Mesendoderm (in vitro differentiated cells): ENCODE measurements around the gene NRF1.

Experiments used
- DNase-seq: peaks from one replicate; pipeline ENCODE4 v3.0.0; 2013
- H2AK5ac ChIP-seq: 2 replicates; pipeline ENCODE4 v1.6.1; 2013; ENCODE audit warnings: low read length, inconsistent platforms
- H2BK120ac ChIP-seq: 2 replicates; pipeline ENCODE4 v1.6.1; 2013; ENCODE audit warnings: low read depth, mild to moderate bottlenecking, low read length, moderate library complexity, mixed read lengths
- H2BK15ac ChIP-seq: replicated peaks from 2 replicates; pipeline ENCODE4 v1.6.1; 2013; ENCODE audit warnings: low read depth, mild to moderate bottlenecking, moderate library complexity
- H2BK5ac ChIP-seq: 2 replicates; pipeline ENCODE4 v1.6.1; 2013; ENCODE audit warnings: low read length, inconsistent platforms
- H3K18ac ChIP-seq: 2 replicates; pipeline ENCODE4 v1.6.1; 2013; ENCODE audit warnings: mild to moderate bottlenecking, low read length, mixed read lengths
- H3K23ac ChIP-seq: one replicate; pipeline ENCODE4 v1.6.1; 2013; ENCODE audit warnings: low read length
- H3K27ac ChIP-seq: 2 replicates; pipeline ENCODE4 v1.5.1; 2013; ENCODE audit warnings: low read depth, mild to moderate bottlenecking, inconsistent platforms, low read length, moderate library complexity
- H3K27me3 ChIP-seq: 2 replicates; pipeline ENCODE4 v1.6.1; 2013; ENCODE audit warnings: low read length, control low read depth, mild to moderate bottlenecking, inconsistent platforms; ENCODE audit not compliant: insufficient read depth, poor library complexity
- H3K36me3 ChIP-seq: 2 replicates; pipeline ENCODE4 v1.6.1; 2013; ENCODE audit warnings: low read length, inconsistent platforms; ENCODE audit not compliant: control insufficient read depth, insufficient read depth
- H3K4ac ChIP-seq: one replicate; pipeline ENCODE4 v1.6.1; 2013; ENCODE audit warnings: low read depth, mild to moderate bottlenecking, low read length, moderate library complexity
- H3K4me1 ChIP-seq: 2 replicates; pipeline ENCODE4 v1.6.1; 2013; ENCODE audit warnings: low read depth, low read length, inconsistent platforms; ENCODE audit not compliant: control insufficient read depth
- H3K4me2 ChIP-seq: 2 replicates; pipeline ENCODE4 v1.6.1; 2013; ENCODE audit warnings: low read length
- H3K4me3 ChIP-seq: 2 replicates; pipeline ENCODE4 v1.5.1; 2013; ENCODE audit warnings: mild to moderate bottlenecking, low read length
- H3K56ac ChIP-seq: one replicate; pipeline ENCODE4 v1.6.1; 2013; ENCODE audit warnings: low read length
- H3K79me1 ChIP-seq: 2 replicates; pipeline ENCODE4 v1.6.1; 2013; ENCODE audit warnings: low read length, inconsistent platforms
- H3K79me2 ChIP-seq: 2 replicates; pipeline ENCODE4 v1.6.1; 2013; ENCODE audit warnings: mild to moderate bottlenecking, low read length; ENCODE audit not compliant: control insufficient read depth, insufficient read depth
- H3K9ac ChIP-seq: 2 replicates; pipeline ENCODE4 v1.6.1; 2013; ENCODE audit warnings: low read length, inconsistent platforms
- H4K5ac ChIP-seq: one replicate; pipeline ENCODE4 v1.6.1; 2013; ENCODE audit warnings: low read length
- H4K8ac ChIP-seq: one replicate; pipeline ENCODE4 v1.6.1; 2013; ENCODE audit warnings: low read depth, mild to moderate bottlenecking, control low read depth, low read length, moderate library complexity
- WGBS: extraction: QIAGEN DNeasy Blood & Tissue Kit; methylation state at CpG from one replicate; pipeline ENCODE4 v1.1.7; 2013; ENCODE audit warnings: low lambda C conversion rate, missing lambda C conversion rate; ENCODE audit not compliant: insufficient coverage; ENCODE audit errors: extremely low coverage; 5-methylcytosine and 5-hydroxymethylcytosine counted together

NRF1 gene

GRCh38 chr7:129676017-129676897 lies 64.7 kb downstream of the NRF1 start:
- Histone ChIP-seq H3K79me1 (no peaks in the 10 kb centered on the region), H3K23ac (no peak overlapping the region), H3K9ac (no peak overlapping the region), H4K5ac (no peak overlapping the region), H3K4me3 (no peak overlapping the region), H2BK120ac (no peak overlapping the region), H3K36me3 (peaks cover 4% of the 10 kb centered on the region), H3K79me2 (no peaks in the 10 kb centered on the region), H3K4me2 (no peak overlapping the region), H4K8ac (no peak overlapping the region), H3K27ac (no peak overlapping the region), H2BK15ac (no peak overlapping the region), H3K56ac (no peak overlapping the region), H3K27me3 (peaks cover 2% of the 10 kb centered on the region), H2AK5ac (no peak overlapping the region), H3K4ac (no peak overlapping the region), H3K4me1 (no peaks in the 10 kb centered on the region), H3K18ac (no peak overlapping the region), H2BK5ac (no peak overlapping the region)
- no peak for DNase-seq
- no CpG with 5 or more reads among the region's 7 CpGs for WGBS

GRCh38 chr7:129677796-129678195 lies 66.3 kb downstream of the NRF1 start:
- H3K79me2 ChIP-seq, result no peaks in the 10 kb centered on the region
- no peak overlapping the region for H3K4ac ChIP-seq
- H3K4me3 ChIP-seq, result no peak overlapping the region
- H3K9ac ChIP-seq, result no peak overlapping the region
- H3K23ac ChIP-seq, result no peak overlapping the region
- H3K18ac ChIP-seq, result no peak overlapping the region
- H4K8ac ChIP-seq, result no peak overlapping the region
- H3K4me1 ChIP-seq, result no peaks in the 10 kb centered on the region
- H4K5ac ChIP-seq, result no peak overlapping the region
- H3K4me2 ChIP-seq, result no peak overlapping the region
- H2BK120ac ChIP-seq, result no peak overlapping the region
- H2BK5ac ChIP-seq, result no peak overlapping the region
- H3K79me1 ChIP-seq, result no peaks in the 10 kb centered on the region
- no CpG with 5 or more reads among the region's 4 CpGs for WGBS
- H3K36me3 ChIP-seq, result peaks cover 2% of the 10 kb centered on the region
- no peak overlapping the region for H3K56ac ChIP-seq
- H2BK15ac ChIP-seq, result no peak overlapping the region
- H2AK5ac ChIP-seq, result no peak overlapping the region
- peaks cover 1% of the 10 kb centered on the region for H3K27me3 ChIP-seq
- H3K27ac ChIP-seq, result no peak overlapping the region
- DNase-seq, result no peak

GRCh38 chr7:129678606-129679005 lies 67.1 kb downstream of the NRF1 start:
- no peak overlapping the region for H3K18ac ChIP-seq
- no peak overlapping the region for H2BK5ac ChIP-seq
- H3K4ac ChIP-seq, result no peak overlapping the region
- H3K4me3 ChIP-seq, result no peak overlapping the region
- H3K27me3 ChIP-seq, result no peaks in the 10 kb centered on the region
- no peak overlapping the region for H3K27ac ChIP-seq
- no peak overlapping the region for H3K23ac ChIP-seq
- H3K4me1 ChIP-seq, result no peaks in the 10 kb centered on the region
- no peaks in the 10 kb centered on the region for H3K79me1 ChIP-seq
- no peak overlapping the region for H2BK15ac ChIP-seq
- no peak overlapping the region for H4K8ac ChIP-seq
- no peaks in the 10 kb centered on the region for H3K79me2 ChIP-seq
- H2AK5ac ChIP-seq, result no peak overlapping the region
- DNase-seq, result no peak
- no peak overlapping the region for H3K56ac ChIP-seq
- H4K5ac ChIP-seq, result no peak overlapping the region
- no peaks in the 10 kb centered on the region for H3K36me3 ChIP-seq
- H3K9ac ChIP-seq, result no peak overlapping the region
- no peak overlapping the region for H2BK120ac ChIP-seq
- no peak overlapping the region for H3K4me2 ChIP-seq

GRCh38 chr7:129680400-129680799 lies 68.9 kb downstream of the NRF1 start:
- H3K18ac ChIP-seq, result no peak overlapping the region
- no peaks in the 10 kb centered on the region for H3K4me1 ChIP-seq
- H3K23ac ChIP-seq, result no peak overlapping the region
- WGBS, result no CpG with 5 or more reads among the region's 1 CpG
- no peaks in the 10 kb centered on the region for H3K79me2 ChIP-seq
- no peak overlapping the region for H4K8ac ChIP-seq
- H2AK5ac ChIP-seq, result no peak overlapping the region
- no peaks in the 10 kb centered on the region for H3K36me3 ChIP-seq
- no peak overlapping the region for H3K56ac ChIP-seq
- no peak overlapping the region for H4K5ac ChIP-seq
- no peaks in the 10 kb centered on the region for H3K79me1 ChIP-seq
- no peak overlapping the region for H3K4me2 ChIP-seq
- no peak overlapping the region for H2BK120ac ChIP-seq
- no peak overlapping the region for H3K9ac ChIP-seq
- no peak overlapping the region for H3K27ac ChIP-seq
- H2BK15ac ChIP-seq, result no peak overlapping the region
- no peak overlapping the region for H3K4ac ChIP-seq
- no peak overlapping the region for H3K4me3 ChIP-seq
- DNase-seq, result no peak
- no peak overlapping the region for H2BK5ac ChIP-seq
- H3K27me3 ChIP-seq, result no peaks in the 10 kb centered on the region

- Histone ChIP-seq H3K79me1 (peaks cover 2% of the 10 kb centered on the region), H2AK5ac (no peak overlapping the region), H3K27ac (no peak overlapping the region), H3K18ac (no peak overlapping the region), H2BK120ac (no peak overlapping the region), H3K56ac (no peak overlapping the region), H4K8ac (no peak overlapping the region), H3K4me3 (no peak overlapping the region), H3K36me3 (no peaks in the 10 kb centered on the region), H2BK5ac (no peak overlapping the region), H3K9ac (no peak overlapping the region), H3K79me2 (no peaks in the 10 kb centered on the region), H3K27me3 (no peaks in the 10 kb centered on the region), H2BK15ac (no peak overlapping the region), H3K4me2 (no peak overlapping the region), H3K4me1 (no peaks in the 10 kb centered on the region), H3K4ac (no peak overlapping the region), H4K5ac (no peak overlapping the region), H3K23ac (no peak overlapping the region)
- DNase-seq, result peak; percentile 46
- WGBS, result no CpG with 5 or more reads among the region's 1 CpG
These were observed 73.3 kb downstream of the NRF1 start for GRCh38 chr7:129684777-129685176.

GRCh38 chr7:129686063-129686462 lies 74.5 kb downstream of the NRF1 start:
- H3K36me3 ChIP-seq, result no peaks in the 10 kb centered on the region
- H3K27ac ChIP-seq, result no peak overlapping the region
- H3K23ac ChIP-seq, result no peak overlapping the region
- H3K4me3 ChIP-seq, result no peak overlapping the region
- H4K5ac ChIP-seq, result no peak overlapping the region
- H3K79me2 ChIP-seq, result no peaks in the 10 kb centered on the region
- no peak for DNase-seq
- H3K4me1 ChIP-seq, result no peaks in the 10 kb centered on the region
- no peak overlapping the region for H2AK5ac ChIP-seq
- H4K8ac ChIP-seq, result no peak overlapping the region
- no peaks in the 10 kb centered on the region for H3K27me3 ChIP-seq
- no peak overlapping the region for H3K18ac ChIP-seq
- H3K9ac ChIP-seq, result no peak overlapping the region
- no peak overlapping the region for H3K4ac ChIP-seq
- no CpG with 5 or more reads among the region's 2 CpGs for WGBS
- no peak overlapping the region for H2BK120ac ChIP-seq
- no peak overlapping the region for H2BK5ac ChIP-seq
- no peak overlapping the region for H3K4me2 ChIP-seq
- H3K56ac ChIP-seq, result no peak overlapping the region
- H2BK15ac ChIP-seq, result no peak overlapping the region
- H3K79me1 ChIP-seq, result peaks cover 4% of the 10 kb centered on the region
